Activated T-cell treated with anti-CD3 and anti-CD28 coated beads, Interleukin-2, amount 50 U/mL, for 4 hours (primary cell): ENCODE data around the gene BTBD9. TPM values are rescaled to one million over a fixed set of nuclear protein-coding genes. Genes with fewer than 3 reads are reported as not detected.

ENCODE experiments used
- ATAC-seq, 2 donors: fragments of 200-7000 bp; cut with Tn5 transposase; one replicate each; pipeline ENCODE4 v1.10.0; 2021
- DNase-seq: peaks from one replicate; pipeline ENCODE4 v3.0.0-alpha.2; 2020
- H3K27me3 Mint-ChIP-seq: one replicate; pipeline ENCODE4 v1.8.0; 2021; ENCODE audit warnings: low read depth, mixed read lengths
- H3K36me3 Mint-ChIP-seq: one replicate; pipeline ENCODE4 v1.8.0; 2022; ENCODE audit warnings: mixed read lengths; ENCODE audit not compliant: insufficient read depth
- H3K4me1 Mint-ChIP-seq: one replicate; pipeline ENCODE4 v1.8.0; 2021; ENCODE audit warnings: low read depth, mixed read lengths
- H3K4me3 Mint-ChIP-seq: one replicate; pipeline ENCODE4 v1.8.0; 2021; ENCODE audit warnings: mild to moderate bottlenecking, moderate library complexity, mixed read lengths
- H3K9me3 Mint-ChIP-seq: one replicate; pipeline ENCODE4 v1.8.0; 2021; ENCODE audit warnings: mixed read lengths
- total RNA-seq, 3 donors: library from RNA; stranded (reverse); gene quantifications; one replicate each; pipeline ENCODE4 v1.2.1, GENCODE V29; 2021

The BTBD9 gene
- total RNA-seq, 3 donors from 2014 or later, result 13.1 to 22.9 (median 15.5) TPM

- no peak overlapping the region for H3K4me3 Mint-ChIP-seq
- no peaks in the 10 kb centered on the region for H3K27me3 Mint-ChIP-seq
- H3K9me3 Mint-ChIP-seq, result no peaks in the 10 kb centered on the region
- peaks cover 32% of the 10 kb centered on the region for H3K36me3 Mint-ChIP-seq
- ATAC-seq (no peak), DNase-seq (no peak)
- peaks cover 7% of the 10 kb centered on the region for H3K4me1 Mint-ChIP-seq
Observed at GRCh38 chr6:38599261-38599660, 40.5 kb downstream of the BTBD9 start.

GRCh38 chr6:38593998-38594665 is 45.6 kb downstream of the BTBD9 start:
- Mint-ChIP-seq H3K9me3 (no peaks in the 10 kb centered on the region), H3K27me3 (no peaks in the 10 kb centered on the region), H3K4me1 (peaks cover 2% of the 10 kb centered on the region), H3K36me3 (peaks cover 50% of the 10 kb centered on the region), H3K4me3 (no peak overlapping the region)
- ATAC-seq (no peak), DNase-seq (no peak)

- ATAC-seq, result no peak
- peaks cover 2% of the 10 kb centered on the region for H3K4me1 Mint-ChIP-seq
Observed at GRCh38 chr6:38593409-38593808, 46.3 kb downstream of the BTBD9 start.

GRCh38 chr6:38591439-38591838 is 48.3 kb downstream of the BTBD9 start:
- DNase-seq, result no peak
- Mint-ChIP-seq H3K36me3 (peaks cover 47% of the 10 kb centered on the region), H3K4me3 (no peak overlapping the region), H3K4me1 (peaks cover 2% of the 10 kb centered on the region), H3K27me3 (no peaks in the 10 kb centered on the region), H3K9me3 (no peaks in the 10 kb centered on the region)
- ATAC-seq, result no peak

More at GRCh38 chr6:38593409-38593808, 46.3 kb downstream of the BTBD9 start:
- no peak for DNase-seq
- peaks cover 51% of the 10 kb centered on the region for H3K36me3 Mint-ChIP-seq
- H3K4me3 Mint-ChIP-seq, result no peak overlapping the region
- no peaks in the 10 kb centered on the region for H3K27me3 Mint-ChIP-seq
- H3K9me3 Mint-ChIP-seq, result no peaks in the 10 kb centered on the region

- peaks cover 2% of the 10 kb centered on the region for H3K4me1 Mint-ChIP-seq
- peaks cover 36% of the 10 kb centered on the region for H3K36me3 Mint-ChIP-seq
- DNase-seq, result no peak
- H3K9me3 Mint-ChIP-seq, result no peaks in the 10 kb centered on the region
- no peak overlapping the region for H3K4me3 Mint-ChIP-seq
- no peaks in the 10 kb centered on the region for H3K27me3 Mint-ChIP-seq
- ATAC-seq, result no peak
Observed at GRCh38 chr6:38589367-38589720, 50.4 kb downstream of the BTBD9 start.

GRCh38 chr6:38588631-38589366 is 50.9 kb downstream of the BTBD9 start:
- DNase-seq, result no peak
- H3K4me3 Mint-ChIP-seq, result no peak overlapping the region
- ATAC-seq, result no peak
- H3K4me1 Mint-ChIP-seq, result peaks cover 2% of the 10 kb centered on the region
- no peaks in the 10 kb centered on the region for H3K9me3 Mint-ChIP-seq
- no peaks in the 10 kb centered on the region for H3K27me3 Mint-ChIP-seq
- peaks cover 33% of the 10 kb centered on the region for H3K36me3 Mint-ChIP-seq

- ATAC-seq (no peak), DNase-seq (no peak)
- no peak overlapping the region for H3K4me3 Mint-ChIP-seq
- H3K27me3 Mint-ChIP-seq, result no peaks in the 10 kb centered on the region
- H3K9me3 Mint-ChIP-seq, result no peaks in the 10 kb centered on the region
- H3K36me3 Mint-ChIP-seq, result peaks cover 29% of the 10 kb centered on the region
- no peaks in the 10 kb centered on the region for H3K4me1 Mint-ChIP-seq
Observed at GRCh38 chr6:38587766-38588362, 51.9 kb downstream of the BTBD9 start.

GRCh38 chr6:38586992-38587391 is 52.7 kb downstream of the BTBD9 start:
- Mint-ChIP-seq H3K9me3 (no peaks in the 10 kb centered on the region), H3K27me3 (no peaks in the 10 kb centered on the region), H3K4me3 (no peak overlapping the region), H3K36me3 (peaks cover 22% of the 10 kb centered on the region), H3K4me1 (no peaks in the 10 kb centered on the region)
- ATAC-seq (no peak), DNase-seq (no peak)

GRCh38 chr6:38584731-38585130 is 55.0 kb downstream of the BTBD9 start:
- Mint-ChIP-seq H3K27me3 (no peaks in the 10 kb centered on the region), H3K9me3 (no peaks in the 10 kb centered on the region), H3K4me1 (no peaks in the 10 kb centered on the region), H3K36me3 (peaks cover 21% of the 10 kb centered on the region), H3K4me3 (no peak overlapping the region)
- DNase-seq, result no peak
- ATAC-seq, result no peak

- DNase-seq, result no peak
- Mint-ChIP-seq H3K27me3 (no peaks in the 10 kb centered on the region), H3K4me1 (peaks cover 2% of the 10 kb centered on the region), H3K4me3 (no peak overlapping the region), H3K9me3 (no peaks in the 10 kb centered on the region), H3K36me3 (peaks cover 24% of the 10 kb centered on the region)
- ATAC-seq, result no peak
Observed at GRCh38 chr6:38583523-38583922, 56.2 kb downstream of the BTBD9 start.

GRCh38 chr6:38580030-38580429 is 59.7 kb downstream of the BTBD9 start:
- Mint-ChIP-seq H3K27me3 (no peaks in the 10 kb centered on the region), H3K36me3 (peaks cover 34% of the 10 kb centered on the region), H3K4me3 (no peak overlapping the region), H3K4me1 (peaks cover 3% of the 10 kb centered on the region), H3K9me3 (no peaks in the 10 kb centered on the region)
- ATAC-seq (no peak), DNase-seq (no peak)

GRCh38 chr6:38579010-38579628 is 60.6 kb downstream of the BTBD9 start:
- no peaks in the 10 kb centered on the region for H3K27me3 Mint-ChIP-seq
- no peak for ATAC-seq

GRCh38 chr6:38578075-38578474 is 61.7 kb downstream of the BTBD9 start:
- Mint-ChIP-seq H3K36me3 (peaks cover 40% of the 10 kb centered on the region), H3K4me3 (no peak overlapping the region), H3K4me1 (peaks cover 8% of the 10 kb centered on the region), H3K9me3 (no peaks in the 10 kb centered on the region), H3K27me3 (no peaks in the 10 kb centered on the region)
- ATAC-seq (no peak), DNase-seq (no peak)

More at GRCh38 chr6:38579010-38579628, 60.6 kb downstream of the BTBD9 start:
- Mint-ChIP-seq H3K9me3 (no peaks in the 10 kb centered on the region), H3K4me3 (no peak overlapping the region), H3K4me1 (peaks cover 3% of the 10 kb centered on the region), H3K36me3 (peaks cover 39% of the 10 kb centered on the region)
- DNase-seq, result no peak

- H3K9me3 Mint-ChIP-seq, result no peaks in the 10 kb centered on the region
- H3K27me3 Mint-ChIP-seq, result no peaks in the 10 kb centered on the region
- ATAC-seq (no peak), DNase-seq (no peak)
- H3K4me3 Mint-ChIP-seq, result no peak overlapping the region
- H3K36me3 Mint-ChIP-seq, result peaks cover 38% of the 10 kb centered on the region
- peaks cover 9% of the 10 kb centered on the region for H3K4me1 Mint-ChIP-seq
Observed at GRCh38 chr6:38577492-38577891, 62.2 kb downstream of the BTBD9 start.
